ENCODE measurements around the gene ODF2. TPM values are rescaled to one million over a fixed set of nuclear protein-coding genes. Genes with fewer than 3 reads are reported as not detected.
"Not testable (repeated sequence)": the region's sequence is repeated elsewhere in the genome, so short reads cannot be mapped to it uniquely, and the experiment has no call there.

The ODF2 gene
- total RNA-seq, 1 donor from 2014 or later, result 83.8 TPM

GRCh38 chr9:128435611-128436010 lies 20.2 kb upstream of the ODF2 start:
- Mint-ChIP-seq H3K4me3 (ENCODE audit: unreplicated experiment) (no peak overlapping the region), H3K36me3 (ENCODE audit: low read depth, unreplicated experiment) (peaks cover 4% of the 10 kb centered on the region), H3K27me3 (ENCODE audit: unreplicated experiment) (peaks cover 3% of the 10 kb centered on the region), H3K27ac (ENCODE audit: unreplicated experiment) (no peak overlapping the region), H3K4me1 (ENCODE audit: unreplicated experiment) (no peaks in the 10 kb centered on the region), H3K9me3 (ENCODE audit: unreplicated experiment) (no peaks in the 10 kb centered on the region)
- TF ChIP-seq CTCF (IDR thresholded peaks at IDR 0.05; ENCODE audit: unreplicated experiment), result no peak
- no peak for DNase-seq (ENCODE audit: low spot score)

GRCh38 chr9:128438343-128439109 lies 17.3 kb upstream of the ODF2 start:
- H3K27me3 Mint-ChIP-seq (ENCODE audit: unreplicated experiment), result peaks cover 3% of the 10 kb centered on the region
- H3K4me1 Mint-ChIP-seq (ENCODE audit: unreplicated experiment), result peaks cover 3% of the 10 kb centered on the region
- H3K36me3 Mint-ChIP-seq (ENCODE audit: low read depth, unreplicated experiment), result peaks cover 7% of the 10 kb centered on the region
- no peak overlapping the region for H3K4me3 Mint-ChIP-seq (ENCODE audit: unreplicated experiment)
- peak; percentile 97 for TF ChIP-seq CTCF (IDR thresholded peaks at IDR 0.05; ENCODE audit: unreplicated experiment)
- peak; percentile 92 for DNase-seq (ENCODE audit: low spot score)
- H3K27ac Mint-ChIP-seq (ENCODE audit: unreplicated experiment), result no peak overlapping the region
- H3K9me3 Mint-ChIP-seq (ENCODE audit: unreplicated experiment), result no peaks in the 10 kb centered on the region

GRCh38 chr9:128439273-128439672 lies 16.5 kb upstream of the ODF2 start:
- Mint-ChIP-seq H3K9me3 (ENCODE audit: unreplicated experiment) (no peaks in the 10 kb centered on the region), H3K36me3 (ENCODE audit: low read depth, unreplicated experiment) (peaks cover 7% of the 10 kb centered on the region), H3K4me1 (ENCODE audit: unreplicated experiment) (peaks cover 3% of the 10 kb centered on the region), H3K27me3 (ENCODE audit: unreplicated experiment) (peaks cover 3% of the 10 kb centered on the region), H3K4me3 (ENCODE audit: unreplicated experiment) (no peak overlapping the region), H3K27ac (ENCODE audit: unreplicated experiment) (no peak overlapping the region)
- TF ChIP-seq CTCF (IDR thresholded peaks at IDR 0.05; ENCODE audit: unreplicated experiment), result no peak
- no peak for DNase-seq (ENCODE audit: low spot score)

- Mint-ChIP-seq H3K27me3 (ENCODE audit: unreplicated experiment) (no peaks in the 10 kb centered on the region), H3K4me3 (ENCODE audit: unreplicated experiment) (no peak overlapping the region), H3K36me3 (ENCODE audit: low read depth, unreplicated experiment) (peaks cover 7% of the 10 kb centered on the region), H3K4me1 (ENCODE audit: unreplicated experiment) (peaks cover 3% of the 10 kb centered on the region), H3K9me3 (ENCODE audit: unreplicated experiment) (no peaks in the 10 kb centered on the region), H3K27ac (ENCODE audit: unreplicated experiment) (no peak overlapping the region)
- TF ChIP-seq CTCF (IDR thresholded peaks at IDR 0.05; ENCODE audit: unreplicated experiment), result no peak
- no peak for DNase-seq (ENCODE audit: low spot score)
Observed at GRCh38 chr9:128442150-128442549, 13.7 kb upstream of the ODF2 start.

GRCh38 chr9:128446505-128446904 lies 9.3 kb upstream of the ODF2 start:
- H3K4me1 Mint-ChIP-seq (ENCODE audit: unreplicated experiment); H3K9me3 Mint-ChIP-seq (ENCODE audit: unreplicated experiment); H3K27me3 Mint-ChIP-seq (ENCODE audit: unreplicated experiment); H3K4me3 Mint-ChIP-seq (ENCODE audit: unreplicated experiment); H3K27ac Mint-ChIP-seq (ENCODE audit: unreplicated experiment); H3K36me3 Mint-ChIP-seq (ENCODE audit: low read depth, unreplicated experiment); DNase-seq (ENCODE audit: low spot score): not testable (repeated sequence)
